ENCODE data around the gene IL4I1. TPM values are rescaled to one million over a fixed set of nuclear protein-coding genes. Genes with fewer than 3 reads are reported as not detected.
A peak's percentile ranks its signal among the peaks of the same experiment; 100 is the strongest.

Gene IL4I1
- total and polyA plus RNA-seq, 3 experiments from 2014 or later = 13.1 to 39.1 (median 35.6) TPM

DNA sequence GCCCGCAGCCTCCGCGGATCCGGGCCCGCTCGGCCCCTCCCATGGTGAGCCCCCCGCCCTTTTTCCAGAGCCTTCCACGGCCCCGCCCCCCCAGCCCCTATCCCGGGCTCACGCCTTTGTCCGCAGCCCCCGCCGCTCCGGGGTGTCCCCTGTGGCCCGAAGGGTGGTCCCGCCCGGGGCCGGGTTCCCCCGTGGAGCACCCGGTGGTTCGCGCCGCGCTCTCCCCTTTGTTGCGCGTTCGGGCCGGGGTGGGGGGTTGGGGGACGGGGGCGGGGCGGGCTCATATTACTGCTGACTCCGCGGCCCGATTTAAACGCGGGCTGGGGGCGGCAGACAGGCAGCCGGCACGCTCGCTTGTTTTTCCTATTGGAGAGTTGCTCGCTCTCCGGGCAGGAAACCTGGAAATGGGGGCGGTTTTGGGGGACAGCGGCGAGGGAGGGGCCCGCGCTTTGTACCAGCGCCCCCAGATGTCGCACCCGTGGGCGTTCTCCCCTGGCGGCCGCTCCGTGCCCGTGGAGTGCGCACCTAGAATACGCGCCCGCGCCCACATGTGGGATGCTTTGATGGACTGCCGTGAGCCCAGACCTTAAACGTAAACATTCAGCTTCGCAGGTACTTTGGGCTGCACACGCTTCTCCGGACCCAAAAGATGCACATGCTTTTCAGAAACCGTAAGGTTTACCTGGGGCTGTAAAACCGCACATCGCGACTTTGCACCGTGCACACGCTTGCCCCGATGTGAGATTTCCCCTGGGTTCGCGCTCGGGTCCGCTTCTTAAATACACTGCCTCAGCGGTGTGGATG, 45.0 kb downstream of the IL4I1 start:
- DNase-seq = peak in 4 of 5 donors; percentile 21 to 60 (median 32)
- no peaks in the 10 kb centered on the region for H3K27me3 ChIP-seq (ENCODE audit: insufficient read depth, low read length, poor library complexity, severe bottlenecking)
- peak overlapping the region; percentile 55 to 94 (median 91) for H3K27ac Mint-ChIP-seq
- no peaks in the 10 kb centered on the region for H3K36me3 ChIP-seq (ENCODE audit: insufficient read depth, low read length)
- H3K27me3 Mint-ChIP-seq = peaks cover 0 to 4% of the 10 kb centered on the region in 2 donors
- no peaks in the 10 kb centered on the region for H3K9me3 Mint-ChIP-seq
- H3K4me3 Mint-ChIP-seq = peak overlapping the region; percentile 76 to 93 (median 87)
- ChIA-PET POLR2A (interaction anchor here (0.6 to 2.4 kb wide), 6 partner anchors 15 to 210 kb away, joined by 3 to 20 read pairs (median 12); partner anchors contain the start of genes AKT1S1, MED25, PNKP and SCAF1), CTCF (interaction anchor here (1.5 kb wide), 1 partner anchor 39 kb away, joined by 3 read pairs; no protein-coding TSS in a partner anchor)
- peaks cover 30% of the 10 kb centered on the region for H3K4me1 ChIP-seq (ENCODE audit: insufficient read depth, low read length)
- H3K36me3 Mint-ChIP-seq = peaks cover 0 to 26% (median 0%) of the 10 kb centered on the region in 3 donors
- H3K4me3 ChIP-seq (ENCODE audit: low read length) = peak overlapping the region; percentile 67
- no peaks in the 10 kb centered on the region for H3K9me3 ChIP-seq (ENCODE audit: low read length)
- no peak overlapping the region for H3K27ac ChIP-seq (ENCODE audit: low read depth, low read length)
- peaks cover 38 to 54% (median 40%) of the 10 kb centered on the region in 3 donors for H3K4me1 Mint-ChIP-seq

DNA sequence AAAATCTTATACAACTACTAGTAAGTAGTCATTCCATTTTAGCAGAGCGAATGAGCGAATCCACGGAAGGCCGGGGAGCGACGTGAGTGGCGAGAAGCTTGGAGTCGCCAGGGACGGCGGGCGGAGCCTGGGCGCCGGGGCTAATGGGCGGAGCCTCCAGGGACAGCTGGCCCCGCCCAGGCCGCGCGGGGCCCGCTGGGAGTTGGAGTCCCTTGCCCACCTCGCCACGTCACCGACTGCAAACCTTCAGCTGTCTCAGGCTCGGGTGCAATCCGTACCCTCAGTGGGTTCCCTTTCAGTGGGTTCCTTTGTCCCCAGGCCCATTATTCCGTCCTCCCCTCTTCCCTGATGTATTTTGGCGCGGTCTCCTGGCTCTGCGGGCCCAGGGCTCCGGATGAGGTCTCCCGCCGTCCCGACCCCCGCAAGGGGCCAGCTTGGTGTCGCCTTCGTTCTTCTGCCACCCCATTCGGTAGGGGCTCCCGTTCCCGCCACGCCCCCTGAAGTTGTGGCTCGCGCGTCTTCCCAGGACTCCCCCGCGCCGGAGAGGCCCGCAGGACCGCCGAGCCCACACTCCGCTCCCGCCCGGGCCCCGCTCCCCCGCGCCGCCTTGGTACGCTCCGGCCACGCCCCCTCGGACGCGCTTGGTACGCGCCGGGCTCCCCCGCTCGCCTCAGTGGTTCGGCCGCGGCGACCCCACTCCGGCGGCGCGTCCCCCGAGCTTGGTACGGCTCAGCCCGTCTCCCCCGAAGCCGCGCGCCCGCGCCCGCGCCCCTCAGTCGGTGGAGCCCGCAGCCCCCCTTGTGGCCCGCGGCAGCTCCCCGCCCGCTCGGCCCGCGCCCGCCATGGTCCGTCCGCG, 46.0 kb downstream of the IL4I1 start, which contains the start of gene PTOV1:
Gene PTOV1 (plus strand): TSS at position 673 of the 856 bp plus-strand sequence.
- peak; percentile 84 to 90 (median 85) for DNase-seq
- Mint-ChIP-seq H3K9me3 (no peaks in the 10 kb centered on the region), H3K27ac (peak within 1 kb of the TSS; percentile 95 to 99 (median 98)), H3K27me3 (peaks cover 0 to 4% of the 10 kb centered on the region in 2 donors), H3K4me3 (peak within 1 kb of the TSS; percentile 90 to 99 (median 95)), H3K4me1 (peaks cover 38 to 53% (median 40%) of the 10 kb centered on the region in 3 donors), H3K36me3 (peaks cover 0 to 19% (median 0%) of the 10 kb centered on the region in 3 donors)
- Histone ChIP-seq H3K4me3 (ENCODE audit: low read length) (peak within 1 kb of the TSS; percentile 79), H3K9me3 (ENCODE audit: low read length) (no peaks in the 10 kb centered on the region), H3K4me1 (ENCODE audit: insufficient read depth, low read length) (peaks cover 30% of the 10 kb centered on the region), H3K27ac (ENCODE audit: low read depth, low read length) (peak within 1 kb of the TSS; percentile 95), H3K36me3 (ENCODE audit: insufficient read depth, low read length) (no peaks in the 10 kb centered on the region), H3K27me3 (ENCODE audit: insufficient read depth, low read length, poor library complexity, severe bottlenecking) (no peaks in the 10 kb centered on the region)
- ChIA-PET POLR2A (interaction anchor here (0.6 to 2.3 kb wide), 12 partner anchors 8 to 1647 kb away, joined by 3 to 20 read pairs (median 5); partner anchors contain the start of genes AKT1S1, ATF5, FUZ and MED25), CTCF (interaction anchor here (0.7 to 1.5 kb wide), 7 partner anchors 11 to 40 kb away, joined by 3 to 8 read pairs (median 3); partner anchors contain the start of genes AKT1S1, FUZ and MED25)

DNA sequence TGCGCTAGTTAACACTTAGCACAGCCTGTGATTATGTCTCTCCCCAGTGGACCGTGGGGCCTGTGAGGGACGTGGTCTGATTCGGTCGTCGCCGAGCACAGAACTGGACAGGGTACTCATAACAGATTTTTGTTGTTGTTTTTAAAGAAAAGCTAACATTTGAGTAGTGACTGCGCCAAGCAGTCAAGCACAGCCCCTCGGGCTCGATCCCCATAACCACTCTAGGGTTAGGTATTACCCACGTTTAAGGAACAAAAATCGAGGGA, 46.5 kb downstream of the IL4I1 start:
- Mint-ChIP-seq H3K9me3 (no peaks in the 10 kb centered on the region), H3K4me3 (peak overlapping the region; percentile 90 to 99 (median 95)), H3K4me1 (peaks cover 38 to 48% (median 38%) of the 10 kb centered on the region in 3 donors), H3K27me3 (peaks cover 0 to 4% of the 10 kb centered on the region in 2 donors), H3K36me3 (peaks cover 0 to 13% (median 0%) of the 10 kb centered on the region in 3 donors), H3K27ac (peak overlapping the region in 7 of 8 donors; percentile 95 to 99 (median 98))
- peaks cover 30% of the 10 kb centered on the region for H3K4me1 ChIP-seq (ENCODE audit: insufficient read depth, low read length)
- POLR2A ChIA-PET = interaction anchor here (0.6 to 2.3 kb wide), 10 partner anchors 9 to 1646 kb away, joined by 3 to 20 read pairs (median 6); partner anchors contain the start of genes AKT1S1, ATF5, FUZ and MED25
- H3K4me3 ChIP-seq (ENCODE audit: low read length) = peak overlapping the region; percentile 79
- no peaks in the 10 kb centered on the region for H3K9me3 ChIP-seq (ENCODE audit: low read length)
- CTCF ChIA-PET = interaction anchor here (0.7 to 1.5 kb wide), 6 partner anchors 11 to 37 kb away, joined by 3 to 8 read pairs (median 3); partner anchors contain the start of genes AKT1S1, FUZ and MED25
- no peaks in the 10 kb centered on the region for H3K36me3 ChIP-seq (ENCODE audit: insufficient read depth, low read length)
- DNase-seq = no peak
- H3K27ac ChIP-seq (ENCODE audit: low read depth, low read length) = peak overlapping the region; percentile 95
- no peaks in the 10 kb centered on the region for H3K27me3 ChIP-seq (ENCODE audit: insufficient read depth, low read length, poor library complexity, severe bottlenecking)

DNA sequence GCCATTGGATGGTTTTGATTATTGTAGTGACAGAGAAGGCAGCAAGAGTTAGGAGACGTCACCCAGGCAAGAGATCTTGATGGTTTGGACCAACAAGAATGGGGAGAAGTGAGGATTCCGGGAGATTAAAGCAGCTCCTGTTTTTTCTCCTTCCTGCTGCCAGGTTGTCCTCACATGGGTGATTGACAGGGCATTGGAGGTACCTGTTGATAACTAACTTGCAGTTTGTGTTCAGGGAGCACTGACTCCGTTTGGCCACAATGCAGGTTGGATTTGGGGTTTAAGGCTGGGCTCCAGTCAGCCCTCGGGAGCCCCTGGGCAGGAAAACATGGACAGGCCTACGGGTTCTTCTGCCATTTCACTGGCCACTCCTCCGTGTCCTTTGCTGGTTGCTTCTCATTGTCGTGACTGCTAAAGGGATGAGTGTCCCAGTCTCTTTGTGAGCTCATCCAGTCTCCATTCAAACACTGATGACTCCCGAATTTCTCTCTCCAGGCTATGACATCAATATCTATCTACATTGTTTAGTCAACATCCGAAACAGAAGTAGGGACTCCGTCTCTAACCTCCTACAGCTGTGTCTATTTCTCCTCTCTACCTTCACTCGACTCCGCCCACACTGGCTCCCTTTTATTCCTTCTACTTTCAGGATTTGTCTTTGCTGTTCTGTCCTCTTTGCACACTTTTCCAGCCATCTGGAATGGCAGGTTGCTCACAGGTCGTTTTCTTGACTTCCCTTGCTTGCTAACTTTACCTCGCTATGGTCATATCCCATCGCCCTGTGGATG, 47.1 kb downstream of the IL4I1 start:
- Histone ChIP-seq H3K4me1 (ENCODE audit: insufficient read depth, low read length) (peaks cover 30% of the 10 kb centered on the region), H3K4me3 (ENCODE audit: low read length) (peak overlapping the region; percentile 79), H3K36me3 (ENCODE audit: insufficient read depth, low read length) (no peaks in the 10 kb centered on the region), H3K27me3 (ENCODE audit: insufficient read depth, low read length, poor library complexity, severe bottlenecking) (no peaks in the 10 kb centered on the region), H3K27ac (ENCODE audit: low read depth, low read length) (peak overlapping the region; percentile 95), H3K9me3 (ENCODE audit: low read length) (no peaks in the 10 kb centered on the region)
- no peak for DNase-seq
- Mint-ChIP-seq H3K27ac (peak overlapping the region in 7 of 8 donors; percentile 95 to 99 (median 98)), H3K4me3 (peak overlapping the region; percentile 90 to 99 (median 95)), H3K27me3 (peaks cover 0 to 4% of the 10 kb centered on the region in 2 donors), H3K4me1 (peaks cover 38 to 48% (median 38%) of the 10 kb centered on the region in 3 donors), H3K9me3 (no peaks in the 10 kb centered on the region), H3K36me3 (peaks cover 0 to 10% (median 0%) of the 10 kb centered on the region in 3 donors)
- ChIA-PET CTCF (interaction anchor here (0.7 to 1.5 kb wide), 7 partner anchors 10 to 132 kb away, joined by 3 to 8 read pairs (median 3); partner anchors contain the start of genes AKT1S1, FUZ and MED25), POLR2A (interaction anchor here (0.7 to 2.3 kb wide), 6 partner anchors 10 to 1646 kb away, joined by 3 to 13 read pairs (median 6); partner anchors contain the start of genes AKT1S1, FUZ, MED25 and TBC1D17)

DNA sequence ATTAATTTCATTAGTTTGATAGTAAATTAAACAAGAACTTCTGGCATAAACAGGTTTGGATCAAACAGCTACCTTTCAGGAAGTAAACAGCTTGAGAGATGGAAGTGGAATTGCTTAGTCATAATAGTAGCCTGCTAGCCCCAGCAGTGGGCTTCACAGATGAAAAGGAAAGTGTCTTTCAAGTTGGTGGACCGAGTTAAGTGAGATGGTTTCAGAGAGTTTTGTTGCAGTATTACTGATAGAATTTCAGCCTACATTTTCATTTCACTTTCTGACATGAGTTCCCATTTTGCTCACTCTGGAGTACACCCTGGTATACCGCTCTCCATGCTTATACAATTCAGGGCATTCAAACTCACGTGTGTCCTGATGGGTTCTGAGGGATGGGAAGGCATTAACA, 47.7 kb downstream of the IL4I1 start:
- POLR2A ChIA-PET = interaction anchor here (1.1 kb wide), 1 partner anchor 21 kb away, joined by 4 read pairs; no protein-coding TSS in a partner anchor

DNA sequence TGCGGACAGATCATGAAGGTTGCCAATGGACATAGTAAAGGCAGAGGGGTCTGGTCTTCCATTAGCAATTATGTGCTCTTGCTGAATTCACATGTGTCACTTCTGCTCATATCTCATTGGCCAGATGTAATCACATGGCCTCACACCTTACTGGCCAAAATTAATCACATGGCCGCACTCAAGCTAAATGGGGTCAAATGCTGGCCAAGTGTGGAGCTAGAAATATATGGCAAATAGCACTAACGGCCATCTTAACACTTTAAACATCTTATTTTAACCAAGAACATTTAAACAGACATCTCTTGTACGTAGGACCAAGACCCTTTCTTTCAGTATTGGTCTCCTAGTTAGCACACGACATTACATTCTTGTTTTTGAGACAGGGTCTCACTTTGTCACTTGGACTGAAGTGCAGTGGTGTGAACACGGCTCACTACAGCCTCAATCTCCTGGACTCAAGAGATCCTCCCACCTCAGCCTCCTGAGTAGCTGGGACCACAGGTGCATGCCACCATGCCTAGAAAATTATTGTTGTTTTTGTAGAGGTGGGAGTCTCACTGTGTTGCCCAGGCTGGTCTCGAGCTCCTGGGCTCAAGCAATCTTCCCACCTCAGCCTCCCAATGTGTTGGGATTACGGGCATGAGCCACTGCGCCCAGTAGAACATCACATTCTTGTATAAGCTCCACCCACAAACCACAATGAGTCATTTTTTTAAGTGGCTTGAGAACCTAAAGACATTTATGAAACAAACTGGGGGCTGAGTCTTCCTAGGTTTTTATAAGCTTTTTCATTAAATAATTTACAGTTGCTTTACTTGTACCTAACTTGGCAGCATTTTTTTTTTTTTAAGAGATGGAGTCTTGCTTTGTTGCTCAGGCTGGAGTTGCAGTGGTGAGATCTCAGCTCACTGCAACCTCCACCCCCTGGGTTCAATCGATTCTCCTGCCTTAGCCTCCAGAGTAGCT, 48.7 kb downstream of the IL4I1 start:
- H3K27ac ChIP-seq (ENCODE audit: low read depth, low read length) = peak overlapping the region; percentile 12
- peaks cover 27% of the 10 kb centered on the region for H3K4me1 ChIP-seq (ENCODE audit: insufficient read depth, low read length)
- Mint-ChIP-seq H3K4me1 (peaks cover 32 to 42% (median 34%) of the 10 kb centered on the region in 3 donors), H3K9me3 (no peaks in the 10 kb centered on the region), H3K36me3 (peaks cover 0 to 10% (median 0%) of the 10 kb centered on the region in 3 donors), H3K27ac (peak overlapping the region in 3 of 8 donors; percentile 25 to 89 (median 54)), H3K27me3 (peaks cover 0 to 4% of the 10 kb centered on the region in 2 donors), H3K4me3 (peak overlapping the region in 4 of 7 donors; percentile 6 to 87 (median 32))
- POLR2A ChIA-PET = interaction anchor here (0.6 to 1.1 kb wide), 2 partner anchors 21 to 27 kb away, joined by 4 read pairs; no protein-coding TSS in a partner anchor
- H3K36me3 ChIP-seq (ENCODE audit: insufficient read depth, low read length) = no peaks in the 10 kb centered on the region
- no peak for DNase-seq
- CTCF ChIA-PET = interaction anchor here (0.5 to 0.9 kb wide), 2 partner anchors 17 to 130 kb away, joined by 3 read pairs; no protein-coding TSS in a partner anchor
- no peaks in the 10 kb centered on the region for H3K9me3 ChIP-seq (ENCODE audit: low read length)
- H3K27me3 ChIP-seq (ENCODE audit: insufficient read depth, low read length, poor library complexity, severe bottlenecking) = no peaks in the 10 kb centered on the region
- no peak overlapping the region for H3K4me3 ChIP-seq (ENCODE audit: low read length)

More for the DNA sequence above, 47.7 kb downstream of the IL4I1 start:
- no peaks in the 10 kb centered on the region for H3K9me3 Mint-ChIP-seq
- no peak for DNase-seq
- Histone ChIP-seq H3K36me3 (ENCODE audit: insufficient read depth, low read length) (no peaks in the 10 kb centered on the region), H3K27ac (ENCODE audit: low read depth, low read length) (no peak overlapping the region), H3K4me3 (ENCODE audit: low read length) (no peak overlapping the region), H3K27me3 (ENCODE audit: insufficient read depth, low read length, poor library complexity, severe bottlenecking) (no peaks in the 10 kb centered on the region), H3K9me3 (ENCODE audit: low read length) (no peaks in the 10 kb centered on the region), H3K4me1 (ENCODE audit: insufficient read depth, low read length) (peaks cover 30% of the 10 kb centered on the region)
- H3K27me3 Mint-ChIP-seq = peaks cover 0 to 4% of the 10 kb centered on the region in 2 donors
- peaks cover 0 to 10% (median 0%) of the 10 kb centered on the region in 3 donors for H3K36me3 Mint-ChIP-seq
- peak overlapping the region in 3 of 8 donors; percentile 22 to 90 (median 89) for H3K27ac Mint-ChIP-seq
- H3K4me1 Mint-ChIP-seq = peaks cover 38 to 48% (median 38%) of the 10 kb centered on the region in 3 donors
- peak overlapping the region in 5 of 7 donors; percentile 4 to 95 (median 57) for H3K4me3 Mint-ChIP-seq
- CTCF ChIA-PET = interaction anchor here (0.9 kb wide), 1 partner anchor 131 kb away, joined by 3 read pairs; no protein-coding TSS in a partner anchor
